HG03565 (cell line): ENCODE data around the gene PDE7B.

Experiments
- ATAC-seq: cut with Tn5 transposase; IDR thresholded peaks from one replicate; pipeline ENCODE4 v1.9.1; 2021; ENCODE audit warnings: mild to moderate bottlenecking, moderate library complexity; ENCODE audit not compliant: unreplicated experiment

The PDE7B gene

GRCh38 chr6:136059308-136059707 is 207.8 kb downstream of the PDE7B start:
- no peak for ATAC-seq

GRCh38 chr6:136060052-136060451 is 208.6 kb downstream of the PDE7B start:
- no peak for ATAC-seq

- no peak for ATAC-seq
Observed at GRCh38 chr6:136060759-136061158, 209.3 kb downstream of the PDE7B start.

- no peak for ATAC-seq
Observed at GRCh38 chr6:136061701-136062100, 210.2 kb downstream of the PDE7B start.

- no peak for ATAC-seq
Observed at GRCh38 chr6:136063096-136063495, 211.6 kb downstream of the PDE7B start.

GRCh38 chr6:136066005-136066404 is 214.5 kb downstream of the PDE7B start:
- ATAC-seq = no peak

- no peak for ATAC-seq
Observed at GRCh38 chr6:136067731-136068341, 216.3 kb downstream of the PDE7B start.

- ATAC-seq = no peak
Observed at GRCh38 chr6:136069119-136069518, 217.6 kb downstream of the PDE7B start.

GRCh38 chr6:136070815-136071214 is 219.3 kb downstream of the PDE7B start:
- ATAC-seq = no peak

- ATAC-seq = no peak
Observed at GRCh38 chr6:136072691-136073090, 221.2 kb downstream of the PDE7B start.

- no peak for ATAC-seq
Observed at GRCh38 chr6:136073216-136073615, 221.7 kb downstream of the PDE7B start.

GRCh38 chr6:136076496-136076895 is 225.0 kb downstream of the PDE7B start:
- ATAC-seq = no peak

- no peak for ATAC-seq
Observed at GRCh38 chr6:136077834-136078576, 226.5 kb downstream of the PDE7B start.

GRCh38 chr6:136079701-136080565 is 228.4 kb downstream of the PDE7B start:
- no peak for ATAC-seq

- ATAC-seq = no peak
Observed at GRCh38 chr6:136083540-136083939, 232.0 kb downstream of the PDE7B start.

- no peak for ATAC-seq
Observed at GRCh38 chr6:136084403-136084802, 232.9 kb downstream of the PDE7B start.

- no peak for ATAC-seq
Observed at GRCh38 chr6:136085370-136086115, 234.0 kb downstream of the PDE7B start.

- ATAC-seq = no peak
Observed at GRCh38 chr6:136086686-136087085, 235.2 kb downstream of the PDE7B start.

- ATAC-seq = no peak
Observed at GRCh38 chr6:136087986-136088385, 236.5 kb downstream of the PDE7B start.

- no peak for ATAC-seq
Observed at GRCh38 chr6:136088693-136089092, 237.2 kb downstream of the PDE7B start.

GRCh38 chr6:136089876-136090275 is 238.4 kb downstream of the PDE7B start:
- no peak for ATAC-seq
